HuH-7 (cell line): ENCODE data around the gene BEX1.
"Not testable (repeated sequence)": the region's sequence is repeated elsewhere in the genome, so short reads cannot be mapped to it uniquely, and the experiment has no call there.

ENCODE experiments used
- DNase-seq: peaks from one replicate; pipeline ENCODE4 v3.0.0; 2011; ENCODE audit warnings: low spot score

The BEX1 gene

GRCh38 chrX:103063918-103064434 lies at the start of gene BEX1:
TSS of gene BEX1 (minus strand) at chrX:103064171. CDS start at chrX:103063274, 897 bp downstream.
- no peak for DNase-seq

- DNase-seq = not testable (repeated sequence)
These were observed 45.5 kb upstream of the BEX1 start for GRCh38 chrX:103109497-103109896.

GRCh38 chrX:103107836-103108235 lies 43.9 kb upstream of the BEX1 start:
- DNase-seq = no peak

GRCh38 chrX:103107227-103107737 lies 43.3 kb upstream of the BEX1 start:
- not testable (repeated sequence) for DNase-seq

- not testable (repeated sequence) for DNase-seq
These were observed 40.4 kb upstream of the BEX1 start for GRCh38 chrX:103104370-103104769.

GRCh38 chrX:103103866-103104265 lies 39.9 kb upstream of the BEX1 start:
- DNase-seq = not testable (repeated sequence)

- no peak for DNase-seq
These were observed 37.5 kb upstream of the BEX1 start for GRCh38 chrX:103101299-103102042.

GRCh38 chrX:103100484-103100883 lies 36.5 kb upstream of the BEX1 start:
- no peak for DNase-seq

- no peak for DNase-seq
These were observed 35.7 kb upstream of the BEX1 start for GRCh38 chrX:103099691-103100090.

GRCh38 chrX:103098488-103098887 lies 34.5 kb upstream of the BEX1 start:
- DNase-seq = no peak

- no peak for DNase-seq
These were observed 29.0 kb upstream of the BEX1 start, which contains the start of gene NXF3 for GRCh38 chrX:103092942-103093341. TSS of gene NXF3 (minus strand) at chrX:103093143. CDS start at chrX:103093023, 120 bp downstream.

- DNase-seq = no peak
These were observed 17.1 kb upstream of the BEX1 start for GRCh38 chrX:103081051-103081450.

GRCh38 chrX:103073467-103073866 lies 9.5 kb upstream of the BEX1 start:
- no peak for DNase-seq

- DNase-seq = no peak
These were observed 2.6 kb upstream of the BEX1 start for GRCh38 chrX:103066606-103067005.

- DNase-seq = peak; percentile 28
These were observed 653 bp downstream of the BEX1 start for GRCh38 chrX:103063191-103063845.

GRCh38 chrX:103061486-103061885 lies 2.5 kb downstream of the BEX1 start:
- DNase-seq = no peak

- DNase-seq = peak; percentile 45
These were observed 7.1 kb downstream of the BEX1 start for GRCh38 chrX:103056902-103057301.

- no peak for DNase-seq
These were observed 11.3 kb downstream of the BEX1 start for GRCh38 chrX:103052625-103053024.

- DNase-seq = no peak
These were observed 12.6 kb downstream of the BEX1 start for GRCh38 chrX:103051260-103051789.

- DNase-seq = not testable (repeated sequence)
These were observed 30.6 kb downstream of the BEX1 start for GRCh38 chrX:103033371-103033770.

- DNase-seq = no peak
These were observed 46.4 kb downstream of the BEX1 start for GRCh38 chrX:103017542-103017941.

- DNase-seq = no peak
These were observed 51.0 kb downstream of the BEX1 start for GRCh38 chrX:103012945-103013344.
